WTC11 (cell line): ENCODE results near the gene GOLGA8J.

Experiments used
- ATF2 ChIP-seq: sonication (generic); formaldehyde crosslinking; IDR thresholded peaks from 2 replicates; pipeline ENCODE4 v1.8.1; 2022; ENCODE audit warnings: low read depth, missing genetic modification reagents, borderline replicate concordance
- CTCF ChIP-seq: fragments of 200-600 bp; IDR thresholded peaks from 2 replicates; pipeline ENCODE4 v1.8.0; 2022; ENCODE audit warnings: antibody characterized with exemption
- E2F1 ChIP-seq: sonication (generic); formaldehyde crosslinking; IDR thresholded peaks from 2 replicates; pipeline ENCODE4 v1.8.0; 2022; ENCODE audit warnings: mild to moderate bottlenecking, missing genetic modification reagents
- FOXK1 ChIP-seq: sonication (generic); formaldehyde crosslinking; IDR thresholded peaks from 2 replicates; pipeline ENCODE4 v1.8.0; 2022; ENCODE audit warnings: mild to moderate bottlenecking, moderate library complexity, missing genetic modification reagents
- FOXP4 ChIP-seq: sonication (generic); formaldehyde crosslinking; IDR thresholded peaks from 2 replicates; pipeline ENCODE4 v1.8.0; 2022; ENCODE audit warnings: mild to moderate bottlenecking, missing genetic modification reagents
- GABPB1 ChIP-seq: sonication (generic); formaldehyde crosslinking; IDR thresholded peaks from 2 replicates; pipeline ENCODE4 v1.8.1; 2023; ENCODE audit warnings: mild to moderate bottlenecking, missing genetic modification reagents
- GRHL2 ChIP-seq: fragments of 250-450 bp; sonication (Bioruptor Pico); IDR thresholded peaks from 2 replicates; pipeline ENCODE4 v1.8.0; 2022; ENCODE audit warnings: mild to moderate bottlenecking, moderate library complexity; ENCODE audit not compliant: insufficient replicate concordance, severe bottlenecking
- JUN ChIP-seq: sonication (generic); formaldehyde crosslinking; IDR thresholded peaks from 2 replicates; pipeline ENCODE4 v1.8.0; 2023; ENCODE audit warnings: mild to moderate bottlenecking, missing genetic modification reagents
- MAX ChIP-seq: sonication (generic); formaldehyde crosslinking; IDR thresholded peaks from 2 replicates; pipeline ENCODE4 v1.8.0; 2022; ENCODE audit warnings: mild to moderate bottlenecking, missing genetic modification reagents
- NFYB ChIP-seq: sonication (generic); formaldehyde crosslinking; conservative IDR thresholded peaks from 2 replicates; pipeline ENCODE4 v1.8.0; 2022; ENCODE audit warnings: low read depth, missing genetic modification reagents
- PRRX2 ChIP-seq: fragments of 250-450 bp; sonication (Bioruptor Pico); IDR thresholded peaks from 2 replicates; pipeline ENCODE4 v1.8.0; 2021; ENCODE audit warnings: mild to moderate bottlenecking
- SP1 ChIP-seq: sonication (generic); formaldehyde crosslinking; conservative IDR thresholded peaks from 2 replicates; pipeline ENCODE4 v1.8.1; 2022; ENCODE audit warnings: missing genetic modification reagents
- USF2 ChIP-seq: sonication (generic); formaldehyde crosslinking; IDR thresholded peaks from 2 replicates; pipeline ENCODE4 v1.8.1; 2023; ENCODE audit warnings: mild to moderate bottlenecking, missing genetic modification reagents, moderate library complexity

GRCh38 chr15:30062881-30063280 is 19.9 kb upstream of the GOLGA8J start:
- TF ChIP-seq GRHL2 (CRISPR knock-in tag) (no peak), NFYB (CRISPR knock-in tag) (no peak), CTCF (no peak), E2F1 (CRISPR knock-in tag) (no peak), FOXK1 (no peak), GABPB1 (no peak), FOXP4 (no peak), SP1 (CRISPR knock-in tag) (no peak), USF2 (CRISPR knock-in tag) (no peak), PRRX2 (CRISPR knock-in tag) (no peak), MAX (CRISPR knock-in tag) (no peak), JUN (no peak), ATF2 (no peak)
